ENCODE results near the gene KRTAP1-3.
"Not testable (repeated sequence)": the region's sequence is repeated elsewhere in the genome, so short reads cannot be mapped to it uniquely, and the experiment has no call there.

The KRTAP1-3 gene

GRCh38 chr17:41034346-41034935, at the start of gene KRTAP1-3:
Gene KRTAP1-3 (minus strand): TSS chr17:41034874. CDS start chr17:41034821, 53 bp downstream.
- not testable (repeated sequence) for DNase-seq

GRCh38 chr17:41084100-41084856, 49.6 kb upstream of the KRTAP1-3 start, which contains the start of gene KRTAP4-7:
Gene KRTAP4-7 (plus strand): TSS chr17:41084150. CDS start chr17:41084207, 57 bp downstream.
- not testable (repeated sequence) for DNase-seq

GRCh38 chr17:41083427-41083826, 48.8 kb upstream of the KRTAP1-3 start:
- DNase-seq: not testable (repeated sequence)

GRCh38 chr17:41082626-41083025, 48.0 kb upstream of the KRTAP1-3 start:
- no peak for DNase-seq

GRCh38 chr17:41076788-41077187, 42.1 kb upstream of the KRTAP1-3 start:
- DNase-seq: no peak

- DNase-seq: no peak
These were observed 39.0 kb upstream of the KRTAP1-3 start for GRCh38 chr17:41073676-41074075.

- DNase-seq: no peak
These were observed 37.1 kb upstream of the KRTAP1-3 start for GRCh38 chr17:41071606-41072360.

- no peak for DNase-seq
These were observed 34.4 kb upstream of the KRTAP1-3 start for GRCh38 chr17:41069031-41069430.

GRCh38 chr17:41067281-41067680, 32.6 kb upstream of the KRTAP1-3 start:
- no peak for DNase-seq

- no peak for DNase-seq
These were observed 31.4 kb upstream of the KRTAP1-3 start, which contains the start of gene KRTAP2-4 for GRCh38 chr17:41065829-41066624. Gene KRTAP2-4 (minus strand): TSS chr17:41065879. CDS start chr17:41065845, 34 bp downstream.

- not testable (repeated sequence) for DNase-seq
These were observed 30.5 kb upstream of the KRTAP1-3 start for GRCh38 chr17:41065016-41065689.

GRCh38 chr17:41064301-41064700, 29.6 kb upstream of the KRTAP1-3 start:
- no peak for DNase-seq

- DNase-seq: no peak
These were observed 28.8 kb upstream of the KRTAP1-3 start for GRCh38 chr17:41063449-41063848.

- DNase-seq: no peak
These were observed 27.3 kb upstream of the KRTAP1-3 start for GRCh38 chr17:41061964-41062363.

GRCh38 chr17:41060052-41060604, 25.5 kb upstream of the KRTAP1-3 start, which contains the start of gene KRTAP2-3:
Gene KRTAP2-3 (minus strand): TSS chr17:41060114. CDS start chr17:41060050, 64 bp downstream.
- no peak for DNase-seq

GRCh38 chr17:41059276-41060051, 24.8 kb upstream of the KRTAP1-3 start:
- not testable (repeated sequence) for DNase-seq

GRCh38 chr17:41058741-41059140, 24.1 kb upstream of the KRTAP1-3 start:
- no peak for DNase-seq

- no peak for DNase-seq
These were observed 22.9 kb upstream of the KRTAP1-3 start for GRCh38 chr17:41057547-41057946.

- DNase-seq: not testable (repeated sequence)
These were observed 20.5 kb upstream of the KRTAP1-3 start, which contains the start of gene KRTAP2-2 for GRCh38 chr17:41055130-41055529. Gene KRTAP2-2 (minus strand): TSS chr17:41055230. CDS start chr17:41055211, 19 bp downstream.

- not testable (repeated sequence) for DNase-seq
These were observed 19.9 kb upstream of the KRTAP1-3 start for GRCh38 chr17:41054556-41054955.

Data from NCI-H1694 (cell line).